Measurements from ENCODE around the gene XRCC6. TPM values are rescaled to one million over a fixed set of nuclear protein-coding genes. Genes with fewer than 3 reads are reported as not detected.

XRCC6 gene
- total RNA-seq (2012; rRNA removed) (392 and 401 TPM in 2 replicates), polyA plus RNA-seq (2012; rRNA removed) (173 and 202 TPM in 2 replicates), Bru-seq, nascent RNA (percentile 82 among the genes with signal in this experiment), BruChase-seq, experiment 1, labeled RNA remaining after a 6-hour chase (percentile 87 among the genes with signal in this experiment), BruChase-seq, experiment 2, labeled RNA remaining after a 2-hour chase (percentile 70 among the genes with signal in this experiment)
- polyA plus RNA-seq (2012; cell fraction: cytosol; rRNA removed), result 58.5 and 142 TPM in 2 replicates
- polyA plus RNA-seq (2012; cell fraction: nucleus; rRNA removed; ENCODE audit: low replicate concordance), result 19.7 and 77.2 TPM in 2 replicates
- long read RNA-seq, transcript XRCC6-201 (12 exons, 2,709 nt), result minor isoform, 25 of 456 reads
- long read RNA-seq, transcript XRCC6-205 (13 exons, 2,200 nt), result minor isoform, 6 of 456 reads
- long read RNA-seq, transcript XRCC6-202 (13 exons, 2,296 nt), result major isoform, 377 of 456 reads
- long read RNA-seq, partial matches to known transcripts, result 17 of 456 reads
- long read RNA-seq, other reads (novel, unspliced or antisense), result 28 of 456 reads

GRCh38 chr22:41621099-41621910 lies at the start of gene XRCC6:
Gene XRCC6 (plus strand): TSS chr22:41621295. CDS start chr22:41622005, 710 bp downstream.
- H2AK5ac ChIP-seq (ENCODE audit: low read depth, low read length), result peak within 1 kb of the TSS; percentile 98
- H3K23ac ChIP-seq (ENCODE audit: low read depth, low read length), result peak within 1 kb of the TSS; percentile 99
- H4K8ac ChIP-seq (ENCODE audit: low read depth in 2 of 2, low read length in 2 of 2), result peak within 1 kb of the TSS; percentile 73 to 98
- peak within 1 kb of the TSS; percentile 84 for H3K4me3 ChIP-seq (ENCODE audit: insufficient read depth, low read depth, low read length)
- POLR2A ChIA-PET (ENCODE audit: unreplicated experiment), result no interaction called here
- peak within 1 kb of the TSS; percentile 98 for H2AFZ ChIP-seq (replicated peaks; ENCODE audit: low read length, poor library complexity)
- peak within 1 kb of the TSS; percentile 88 for H4K91ac ChIP-seq (ENCODE audit: insufficient read depth, low read depth, low read length)
- H3K4ac ChIP-seq (ENCODE audit: low read depth, low read length), result peak within 1 kb of the TSS; percentile 94
- peaks cover 15% of the 10 kb centered on the region for H3K36me3 ChIP-seq (ENCODE audit: control insufficient read depth, insufficient read depth, low read length)
- H3K27me3 ChIP-seq (ENCODE audit: control insufficient read depth, insufficient read depth, low read length), result no peaks in the 10 kb centered on the region
- DNase-seq (peak; percentile 100), ATAC-seq (ENCODE audit: low read depth) (peak; percentile 97)
- H3K18ac ChIP-seq (ENCODE audit: low read depth, low read length), result peak within 1 kb of the TSS; percentile 70
- H3K9me3 ChIP-seq (ENCODE audit: control insufficient read depth, insufficient read depth, low read length), result no peaks in the 10 kb centered on the region
- H2AK9ac ChIP-seq (replicated peaks; ENCODE audit: low read depth, low read length, poor library complexity), result peak within 1 kb of the TSS; percentile 99
- CTCF ChIA-PET, result no interaction called here
- peak within 1 kb of the TSS; percentile 96 for H3K14ac ChIP-seq (replicated peaks; ENCODE audit: low read depth, low read length)
- 0 out of 2 replicates have a peak, but pooled peaks cover 2% of the 10 kb centered on the region for H3K9me1 ChIP-seq (ENCODE audit: insufficient read depth, low read length)
- intact Hi-C loops (cut with micrococcal nuclease), result loop anchor here (2.0 kb wide), 1 partner anchor 77 kb away; the partner anchor contains the start of gene POLR3H
- dilution Hi-C loops (cut with HindIII; ENCODE audit: low sequenced_read_pairs, unreplicated experiment), result no loop called here
- peaks cover 17 to 62% of the 10 kb centered on the region in 2 experiments for H3K79me1 ChIP-seq (ENCODE audit: low read depth in 1 of 2, low read length in 2 of 2)
- no peak within 1 kb of the TSS for H2BK20ac ChIP-seq (ENCODE audit: low read depth, low read length)
- H4K20me1 ChIP-seq (ENCODE audit: insufficient read depth, low read length), result peaks cover 14% of the 10 kb centered on the region
- peak within 1 kb of the TSS; percentile 72; the same call in 1 of the 2 replicates for H2BK120ac ChIP-seq (ENCODE audit: low read depth, low read length)
- H3K4me2 ChIP-seq (ENCODE audit: low read depth, low read length), result peak within 1 kb of the TSS; percentile 91
- in situ Hi-C loops (cut with MboI; ENCODE audit: low sequenced_read_pairs), result no loop called here
- peak within 1 kb of the TSS; percentile 86 for H4K5ac ChIP-seq (ENCODE audit: low read depth, low read length)
- no peak within 1 kb of the TSS for H2BK15ac ChIP-seq (ENCODE audit: low read depth, low read length)
- peak within 1 kb of the TSS; percentile 93 for H3K9ac ChIP-seq (ENCODE audit: low read depth, low read length)
- H3K4me1 ChIP-seq (ENCODE audit: control insufficient read depth, insufficient read depth, low read length), result peaks cover 2% of the 10 kb centered on the region; the same call in 1 of the 2 replicates
- 0% methylated on average over 28 of the region's 70 CpGs; no CpG with 5 or more reads in 1 of the 2 experiments for WGBS, 2 experiments (ENCODE audit: extremely low coverage in 2 of 2, insufficient read length in 1 of 2)
- H3K56ac ChIP-seq (ENCODE audit: extremely low read depth, insufficient read depth, low read length), result peak within 1 kb of the TSS; percentile 79
- BruUV-seq (replicated peaks), result no TSS peak
- peak within 1 kb of the TSS; percentile 94 for H3K27ac ChIP-seq (ENCODE audit: insufficient read depth, low read length)
- peak within 1 kb of the TSS; percentile 93 for H2BK5ac ChIP-seq (ENCODE audit: low read depth, low read length, poor library complexity, severe bottlenecking)
- TF ChIP-seq POLR2A (IDR thresholded peaks at IDR 0.05; ENCODE audit: low read depth, low read length), result peak; percentile 94
- TF ChIP-seq MAZ (IDR thresholded peaks at IDR 0.05; ENCODE audit: borderline replicate concordance, low read depth, low read length), result no peak
- peak; percentile 92 for TF ChIP-seq BHLHE40 (IDR thresholded peaks at IDR 0.05; ENCODE audit: low read depth, low read length)
- TF ChIP-seq RAD21 (IDR thresholded peaks at IDR 0.05; ENCODE audit: low read length), result no peak
- no peak for TF ChIP-seq CTCF (conservative IDR thresholded peaks at IDR 0.05; ENCODE audit: low read depth, low read length)
- no peak; the same call in 1 of the 2 replicates for TF ChIP-seq MAFK (IDR thresholded peaks at IDR 0.05; ENCODE audit: low read depth, low read length)
- no peak for TF ChIP-seq FOS (IDR thresholded peaks at IDR 0.05; ENCODE audit: low read depth, low read length)
- peak; percentile 68; the same call in 1 of the 2 replicates for TF ChIP-seq MXI1 (IDR thresholded peaks at IDR 0.05; ENCODE audit: borderline replicate concordance, low read depth, low read length)
- TF ChIP-seq USF2 (IDR thresholded peaks at IDR 0.05; ENCODE audit: low read depth, low read length), result peak; percentile 61
- TF ChIP-seq RCOR1 (IDR thresholded peaks at IDR 0.05; ENCODE audit: insufficient replicate concordance, low read length), result no peak
- no peak for TF ChIP-seq ELK1 (IDR thresholded peaks at IDR 0.05; ENCODE audit: borderline replicate concordance, low read depth, low read length)
